Lower lobe of right lung (tissue), 2 donors: ENCODE measurements around the gene MMP28. TPM values are rescaled to one million over a fixed set of nuclear protein-coding genes. Genes with fewer than 3 reads are reported as not detected.
A peak's percentile ranks its signal among the peaks of the same experiment; 100 is the strongest.

Experiments
- ATAC-seq, 2 donors: fragments of 200-7000 bp; cut with Tn5 transposase; one replicate each; pipeline ENCODE4 v1.9.1; 2020 to 2022; ENCODE audit warnings: mild to moderate bottlenecking in 2 of 2, moderate library complexity in 2 of 2
- DNase-seq: peaks from one replicate; pipeline ENCODE4 v3.0.0-alpha.2; 2020
- H3K27ac ChIP-seq: fragments of 200-600 bp; one replicate; pipeline ENCODE4 v1.8.0; 2022
- H3K27me3 ChIP-seq: fragments of 200-600 bp; one replicate; pipeline ENCODE4 v1.8.0; 2022; ENCODE audit warnings: low read depth
- H3K36me3 ChIP-seq: fragments of 200-600 bp; one replicate; pipeline ENCODE4 v1.8.0; 2022; ENCODE audit warnings: mild to moderate bottlenecking
- H3K4me1 ChIP-seq: fragments of 200-600 bp; one replicate; pipeline ENCODE4 v1.8.0; 2022
- H3K4me3 ChIP-seq: fragments of 200-600 bp; one replicate; pipeline ENCODE4 v1.8.0; 2022; ENCODE audit warnings: mild to moderate bottlenecking
- H3K9me3 ChIP-seq: fragments of 200-600 bp; one replicate; pipeline ENCODE4 v1.8.0; 2022
- intact Hi-C: fragments of 100-400 bp; cut with DNase I; formaldehyde crosslinking; loops from one replicate; pipeline ENCODE4 v1.11.0; 2022
- total RNA-seq: library from RNA; stranded (reverse); fragmentation: NEBNext Ultra II Directional; extraction: Animal tissue kit (Norgen Biotek cat#: 25700); gene quantifications from one replicate; pipeline ENCODE4 v1.2.1, GENCODE V29; 2021
- TF ChIP-seq, protein P1 (sequence below): fragments of 200-600 bp; IDR thresholded peaks from one replicate; pipeline ENCODE4 v1.8.0; 2022; ENCODE audit warnings: antibody characterized with exemption, mild to moderate bottlenecking
- donor health status: DM: no; HTN: yes; CAD: no; lungs with severe emphysema.

MMP28 gene
- total RNA-seq, 1 donor from 2014 or later: 40.9 TPM

GRCh38 chr17:35807371-35808144 lies 12.1 kb upstream of the MMP28 start:
- peaks cover 42% of the 10 kb centered on the region for H3K4me1 ChIP-seq
- H3K4me3 ChIP-seq: no peak overlapping the region
- H3K36me3 ChIP-seq: no peaks in the 10 kb centered on the region
- H3K9me3 ChIP-seq: no peaks in the 10 kb centered on the region
- intact Hi-C loops: no loop called here
- TF ChIP-seq, protein P1, sequence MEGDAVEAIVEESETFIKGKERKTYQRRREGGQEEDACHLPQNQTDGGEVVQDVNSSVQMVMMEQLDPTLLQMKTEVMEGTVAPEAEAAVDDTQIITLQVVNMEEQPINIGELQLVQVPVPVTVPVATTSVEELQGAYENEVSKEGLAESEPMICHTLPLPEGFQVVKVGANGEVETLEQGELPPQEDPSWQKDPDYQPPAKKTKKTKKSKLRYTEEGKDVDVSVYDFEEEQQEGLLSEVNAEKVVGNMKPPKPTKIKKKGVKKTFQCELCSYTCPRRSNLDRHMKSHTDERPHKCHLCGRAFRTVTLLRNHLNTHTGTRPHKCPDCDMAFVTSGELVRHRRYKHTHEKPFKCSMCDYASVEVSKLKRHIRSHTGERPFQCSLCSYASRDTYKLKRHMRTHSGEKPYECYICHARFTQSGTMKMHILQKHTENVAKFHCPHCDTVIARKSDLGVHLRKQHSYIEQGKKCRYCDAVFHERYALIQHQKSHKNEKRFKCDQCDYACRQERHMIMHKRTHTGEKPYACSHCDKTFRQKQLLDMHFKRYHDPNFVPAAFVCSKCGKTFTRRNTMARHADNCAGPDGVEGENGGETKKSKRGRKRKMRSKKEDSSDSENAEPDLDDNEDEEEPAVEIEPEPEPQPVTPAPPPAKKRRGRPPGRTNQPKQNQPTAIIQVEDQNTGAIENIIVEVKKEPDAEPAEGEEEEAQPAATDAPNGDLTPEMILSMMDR: no peak
- peak overlapping the region; percentile 90 for H3K27ac ChIP-seq
- H3K27me3 ChIP-seq: no peaks in the 10 kb centered on the region
- DNase-seq (no peak), ATAC-seq (no peak)

DNA sequence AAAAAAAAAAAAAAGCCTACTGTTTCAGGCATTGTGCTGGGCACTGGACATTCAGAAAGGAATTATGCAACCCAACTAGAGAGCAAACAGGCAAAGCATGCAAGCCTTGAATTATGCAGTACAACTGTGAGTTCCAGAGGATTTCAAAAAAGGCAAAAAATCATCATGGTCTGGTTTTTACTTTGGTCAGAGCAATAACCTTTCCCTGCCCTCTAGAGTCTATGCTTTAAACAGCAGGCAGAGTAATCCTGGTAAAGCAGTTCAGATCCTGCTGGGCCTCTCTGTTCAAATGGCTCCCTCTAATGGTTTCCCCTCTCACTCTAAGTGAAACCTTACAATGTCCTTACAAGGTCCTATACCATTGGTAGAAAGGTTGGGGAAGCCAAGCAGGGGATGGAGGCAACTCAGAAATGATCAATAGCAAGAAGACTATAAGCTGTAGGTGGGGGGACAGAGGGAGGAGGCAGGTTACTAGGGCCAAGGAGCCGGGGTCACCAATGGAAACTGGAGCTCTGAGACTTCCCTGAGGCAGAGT lies 9.3 kb upstream of the MMP28 start:
- no peak for DNase-seq
- peak; percentile 67 to 75 for ATAC-seq
- no peak overlapping the region for H3K4me3 ChIP-seq
- intact Hi-C loops: no loop called here
- H3K9me3 ChIP-seq: no peaks in the 10 kb centered on the region
- TF ChIP-seq, protein P1: peak; percentile 86
- H3K27ac ChIP-seq: no peak overlapping the region
- peaks cover 46% of the 10 kb centered on the region for H3K4me1 ChIP-seq
- H3K36me3 ChIP-seq: no peaks in the 10 kb centered on the region
- no peaks in the 10 kb centered on the region for H3K27me3 ChIP-seq

- intact Hi-C loops: no loop called here
- H3K4me3 ChIP-seq: no peak overlapping the region
- H3K36me3 ChIP-seq: no peaks in the 10 kb centered on the region
- H3K4me1 ChIP-seq: peaks cover 47% of the 10 kb centered on the region
- peaks cover under 1% of the 10 kb centered on the region for H3K27me3 ChIP-seq
- ATAC-seq (peak; percentile 11 to 35), DNase-seq (peak; percentile 78)
- peak overlapping the region; percentile 56 for H3K27ac ChIP-seq
- no peaks in the 10 kb centered on the region for H3K9me3 ChIP-seq
- TF ChIP-seq, protein P1: no peak
Measured at GRCh38 chr17:35801583-35802224, 6.3 kb upstream of the MMP28 start.

- H3K27me3 ChIP-seq: peaks cover 11% of the 10 kb centered on the region
- peaks cover 56% of the 10 kb centered on the region for H3K4me1 ChIP-seq
- ATAC-seq: peak; percentile 65 to 70
- H3K27ac ChIP-seq: peak overlapping the region; percentile 67
- intact Hi-C loops: no loop called here
- H3K36me3 ChIP-seq: no peaks in the 10 kb centered on the region
- H3K4me3 ChIP-seq: no peak overlapping the region
- no peaks in the 10 kb centered on the region for H3K9me3 ChIP-seq
- DNase-seq: peak; percentile 84
- TF ChIP-seq, protein P1: no peak
Measured at GRCh38 chr17:35799942-35800341, 4.5 kb upstream of the MMP28 start.

DNA sequence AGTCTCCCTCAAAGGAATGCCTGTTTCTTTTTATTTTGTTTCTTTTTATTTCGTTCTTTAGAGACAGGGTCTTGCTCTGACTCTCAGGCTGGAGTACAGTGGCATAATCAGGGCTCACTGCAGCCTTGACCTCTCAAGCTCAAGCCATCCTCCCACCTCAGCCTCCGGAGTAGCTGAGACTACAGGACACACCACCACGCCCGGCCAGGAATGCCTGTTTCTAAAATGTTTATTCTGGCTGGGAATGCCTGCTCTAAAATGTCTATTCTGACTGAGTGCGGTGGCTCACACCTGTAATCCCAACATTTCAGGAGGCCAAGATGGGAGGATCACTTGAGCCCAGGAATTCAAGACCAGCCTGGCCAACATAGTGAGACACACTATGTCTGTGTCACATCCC lies 2.5 kb upstream of the MMP28 start:
- intact Hi-C loops: no loop called here
- TF ChIP-seq, protein P1: no peak
- peaks cover 59% of the 10 kb centered on the region for H3K4me1 ChIP-seq
- peaks cover 18% of the 10 kb centered on the region for H3K27me3 ChIP-seq
- no peaks in the 10 kb centered on the region for H3K9me3 ChIP-seq
- no peaks in the 10 kb centered on the region for H3K36me3 ChIP-seq
- no peak overlapping the region for H3K27ac ChIP-seq
- ATAC-seq (no peak), DNase-seq (no peak)
- no peak overlapping the region for H3K4me3 ChIP-seq
